GM18499 (cell line): Measurements from ENCODE around the gene EIF3F.
A peak's percentile ranks its signal among the peaks of the same experiment; 100 is the strongest.
"Not testable (repeated sequence)": the region's sequence is repeated elsewhere in the genome, so short reads cannot be mapped to it uniquely, and the experiment has no call there.

Experiments used
- ATAC-seq: cut with Tn5 transposase; IDR thresholded peaks from one replicate; pipeline ENCODE4 v1.9.1; 2021; ENCODE audit warnings: moderate number of reproducible peaks; ENCODE audit not compliant: insufficient read depth, unreplicated experiment

The EIF3F gene

GRCh38 chr11:7983832-7984590 is 3.1 kb upstream of the EIF3F start:
- no peak for ATAC-seq

GRCh38 chr11:7987560-7987883 is 385 bp downstream of the EIF3F start:
- not testable (repeated sequence) for ATAC-seq

- ATAC-seq, result no peak
These were observed 7.6 kb downstream of the EIF3F start for GRCh38 chr11:7994581-7995278.

- ATAC-seq, result no peak
These were observed 12.7 kb downstream of the EIF3F start for GRCh38 chr11:7999795-8000194.

GRCh38 chr11:8000390-8000789 is 13.3 kb downstream of the EIF3F start:
- ATAC-seq, result no peak

GRCh38 chr11:8002676-8003075 is 15.5 kb downstream of the EIF3F start:
- no peak for ATAC-seq

GRCh38 chr11:8003187-8003586 is 16.1 kb downstream of the EIF3F start:
- no peak for ATAC-seq

GRCh38 chr11:8004008-8004407 is 16.9 kb downstream of the EIF3F start:
- no peak for ATAC-seq

- ATAC-seq, result no peak
These were observed 18.4 kb downstream of the EIF3F start for GRCh38 chr11:8005556-8005955.

GRCh38 chr11:8006349-8006977 is 19.3 kb downstream of the EIF3F start:
- peak; percentile 82 for ATAC-seq

- no peak for ATAC-seq
These were observed 21.1 kb downstream of the EIF3F start for GRCh38 chr11:8008212-8008611.

GRCh38 chr11:8009856-8010255 is 22.7 kb downstream of the EIF3F start:
- ATAC-seq, result no peak

- no peak for ATAC-seq
These were observed 24.2 kb downstream of the EIF3F start for GRCh38 chr11:8011371-8011770.

- no peak for ATAC-seq
These were observed 24.9 kb downstream of the EIF3F start for GRCh38 chr11:8011981-8012444.

- no peak for ATAC-seq
These were observed 26.7 kb downstream of the EIF3F start for GRCh38 chr11:8013833-8014232.

- no peak for ATAC-seq
These were observed 28.7 kb downstream of the EIF3F start for GRCh38 chr11:8015753-8016239.

- no peak for ATAC-seq
These were observed 29.3 kb downstream of the EIF3F start for GRCh38 chr11:8016440-8016839.

- no peak for ATAC-seq
These were observed 29.9 kb downstream of the EIF3F start for GRCh38 chr11:8017071-8017470.

GRCh38 chr11:8017894-8018483 is 30.9 kb downstream of the EIF3F start:
- no peak for ATAC-seq

- no peak for ATAC-seq
These were observed 31.6 kb downstream of the EIF3F start for GRCh38 chr11:8018484-8019313.
